NCI-H526 (cell line): ENCODE data around the gene CIAO2B.
A peak's percentile ranks its signal among the peaks of the same experiment; 100 is the strongest.

Experiments used
- DNase-seq, 2 experiments: peaks; one replicate each; lab custom pipeline; 2025; lab: John Stamatoyannopoulos, UW

The CIAO2B gene

GRCh38 chr16:66919569-66920298 is 14.5 kb downstream of the CIAO2B start:
- DNase-seq, result no peak

GRCh38 chr16:66918803-66919568 is 15.2 kb downstream of the CIAO2B start, which contains the start of gene CDH16:
Gene CDH16, minus strand, starts transcription at chr16:66918885. Its CDS starts 820 bp downstream, at chr16:66918065.
- peak in 1 of 2 experiments; percentile 38 for DNase-seq

- DNase-seq, result no peak
Observed at GRCh38 chr16:66918355-66918754, 15.8 kb downstream of the CIAO2B start.

- DNase-seq, result no peak
Observed at GRCh38 chr16:66917741-66918140, 16.5 kb downstream of the CIAO2B start.

- DNase-seq, result no peak
Observed at GRCh38 chr16:66916518-66916917, 17.7 kb downstream of the CIAO2B start.

GRCh38 chr16:66915041-66915440 is 19.2 kb downstream of the CIAO2B start:
- no peak for DNase-seq

GRCh38 chr16:66914541-66914940 is 19.7 kb downstream of the CIAO2B start:
- DNase-seq, result no peak

- DNase-seq, result no peak
Observed at GRCh38 chr16:66913711-66914110, 20.5 kb downstream of the CIAO2B start.

- no peak for DNase-seq
Observed at GRCh38 chr16:66913081-66913480, 21.1 kb downstream of the CIAO2B start.

GRCh38 chr16:66911801-66912200 is 22.4 kb downstream of the CIAO2B start:
- no peak for DNase-seq

- no peak for DNase-seq
Observed at GRCh38 chr16:66911112-66911511, 23.1 kb downstream of the CIAO2B start.

GRCh38 chr16:66910175-66910940 is 23.8 kb downstream of the CIAO2B start:
- no peak for DNase-seq

GRCh38 chr16:66908762-66909559 is 25.2 kb downstream of the CIAO2B start:
- DNase-seq, result no peak

GRCh38 chr16:66908116-66908515 is 26.1 kb downstream of the CIAO2B start:
- no peak for DNase-seq

GRCh38 chr16:66906916-66907836 is 27.0 kb downstream of the CIAO2B start:
- DNase-seq, result no peak

GRCh38 chr16:66905633-66906539 is 28.3 kb downstream of the CIAO2B start:
- no peak for DNase-seq

- DNase-seq, result no peak
Observed at GRCh38 chr16:66904846-66905632, 29.2 kb downstream of the CIAO2B start.

GRCh38 chr16:66904428-66904845 is 29.8 kb downstream of the CIAO2B start:
- no peak for DNase-seq
